GM19193 (cell line): ENCODE results near the gene CNTN1.

ENCODE experiments used
- POLR2A ChIP-seq: IDR thresholded peaks from 4 replicates; pipeline ENCODE4 v1.6.1; 2011; ENCODE audit not compliant: insufficient read depth, insufficient read length; ENCODE audit errors: extremely low read depth

CNTN1 gene

DNA sequence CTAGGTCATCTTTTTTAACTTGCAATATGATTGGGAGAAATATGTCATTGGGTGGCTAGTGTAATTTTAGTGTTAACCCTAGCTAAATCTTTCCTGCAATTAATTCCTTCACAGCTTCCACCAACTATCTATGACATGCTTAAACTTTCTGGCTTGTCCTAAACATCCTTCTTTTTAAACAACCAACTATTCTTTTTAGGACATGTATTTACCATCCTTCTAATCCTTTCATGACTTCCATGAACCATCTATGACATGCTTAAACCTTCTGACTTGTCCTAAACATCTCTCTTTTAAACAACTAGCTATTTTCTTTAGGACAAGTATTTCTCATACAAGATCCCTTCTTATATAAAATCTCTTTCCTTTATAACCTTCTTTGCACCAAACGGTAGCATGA is 316.2 kb downstream of the CNTN1 start:
- no peak for TF ChIP-seq POLR2A

DNA sequence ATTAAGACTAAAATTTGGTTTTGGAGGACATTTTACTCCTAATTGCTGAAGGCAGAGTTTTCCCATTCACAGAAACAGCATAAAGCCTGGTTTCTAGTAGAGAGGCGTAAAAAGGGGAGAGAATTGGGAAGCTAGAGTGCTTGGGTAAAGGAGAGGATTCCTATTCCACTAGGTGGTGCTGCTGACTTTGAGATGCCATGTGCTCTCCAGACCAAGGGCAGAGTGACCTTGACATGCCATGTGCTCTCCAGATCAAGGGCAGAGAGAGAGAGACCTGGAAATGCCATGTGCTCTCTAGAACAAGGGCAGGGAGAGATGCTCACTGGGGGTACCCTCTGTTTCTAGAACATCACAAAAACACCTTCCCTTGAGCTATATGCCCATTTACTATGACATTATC is 319.7 kb downstream of the CNTN1 start:
- TF ChIP-seq POLR2A = no peak

DNA sequence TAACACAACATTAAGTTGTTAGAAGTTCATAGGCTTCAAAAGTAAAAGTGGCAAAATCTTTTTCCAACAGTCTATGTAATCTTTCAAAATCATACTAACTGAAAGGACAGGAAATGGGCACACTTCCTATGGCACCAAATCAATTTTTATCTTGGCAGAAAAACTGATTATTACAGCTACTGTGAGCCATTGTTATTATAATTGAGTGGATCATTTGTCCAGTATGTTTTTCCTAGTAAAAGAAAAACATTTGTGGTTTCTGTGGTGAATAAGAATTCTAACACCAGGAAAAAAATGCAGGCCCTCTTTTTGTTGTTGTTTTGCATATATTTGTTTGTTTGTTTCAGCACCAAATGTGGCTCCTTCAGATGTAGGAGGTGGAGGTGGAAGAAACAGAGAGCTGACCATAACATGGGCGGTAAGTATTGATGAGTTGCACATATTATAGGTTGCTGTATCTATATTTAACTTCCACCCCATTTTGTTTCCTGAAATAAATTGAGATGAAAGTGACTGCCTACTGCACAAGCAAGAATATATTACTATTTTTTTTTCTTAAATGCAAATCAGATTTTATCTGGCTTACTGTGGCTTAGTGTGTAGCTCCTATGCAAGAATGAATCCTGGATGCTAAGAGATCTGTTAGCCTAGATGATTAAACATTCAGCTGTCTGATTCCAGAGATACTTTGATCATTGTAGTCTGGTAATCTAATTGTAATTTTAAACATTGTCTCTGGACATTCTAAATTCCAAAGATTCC is 321.8 kb downstream of the CNTN1 start:
- TF ChIP-seq POLR2A = no peak

DNA sequence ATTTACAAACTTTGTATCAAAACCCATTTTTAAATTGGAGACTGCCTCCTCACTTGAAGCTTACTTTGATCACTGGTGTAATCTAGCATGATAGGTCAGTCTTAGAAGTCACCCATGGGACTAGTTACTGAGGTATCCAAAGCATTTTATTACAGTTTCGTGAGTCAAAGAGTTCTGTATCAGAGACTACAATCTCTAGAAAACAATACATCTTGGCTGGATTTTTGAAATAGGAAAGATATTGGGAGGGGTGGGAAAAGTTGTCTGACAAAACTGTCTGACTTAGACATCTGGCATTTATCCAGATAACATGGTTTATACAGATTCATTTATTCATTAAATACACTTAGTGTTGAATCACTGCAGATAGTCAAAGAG is 322.4 kb downstream of the CNTN1 start:
- no peak for TF ChIP-seq POLR2A

DNA sequence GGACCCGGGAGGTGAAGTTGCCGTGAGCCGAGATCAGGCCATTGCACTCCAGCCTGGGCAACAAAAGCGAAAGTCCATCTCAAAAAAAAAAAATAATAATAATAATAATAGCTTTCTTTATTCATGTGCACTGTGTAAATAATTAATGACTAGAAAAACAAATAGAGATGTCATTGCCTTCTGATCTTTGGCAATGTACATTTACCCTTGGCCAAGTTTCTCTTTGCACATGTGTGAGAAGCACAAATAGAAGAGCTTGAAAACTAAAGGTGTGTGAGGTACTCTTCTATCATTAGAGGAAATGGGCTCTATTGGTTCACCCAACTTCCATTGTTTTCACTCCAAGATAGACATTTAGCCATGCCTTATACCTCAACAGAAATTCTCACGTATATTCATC is 325.8 kb downstream of the CNTN1 start:
- TF ChIP-seq POLR2A = no peak

DNA sequence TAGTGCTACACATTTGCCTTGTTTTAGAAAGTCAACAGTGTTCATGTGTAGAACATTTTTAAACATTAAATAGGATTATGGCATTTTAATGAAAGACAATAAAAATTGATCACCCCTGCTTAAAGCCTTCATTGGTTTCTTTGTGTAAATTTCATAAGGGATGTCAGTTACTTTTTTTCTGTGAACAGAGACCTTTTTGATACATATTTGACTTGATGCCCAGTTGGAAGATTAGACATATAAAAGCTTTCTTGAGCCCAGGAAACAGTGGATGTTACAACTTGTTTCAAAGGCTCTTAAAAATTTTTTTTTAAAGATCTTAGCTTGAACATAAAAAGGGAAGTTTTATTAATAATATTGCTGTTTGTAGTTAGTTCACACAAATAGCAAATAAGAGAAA is 327.2 kb downstream of the CNTN1 start:
- TF ChIP-seq POLR2A = no peak

DNA sequence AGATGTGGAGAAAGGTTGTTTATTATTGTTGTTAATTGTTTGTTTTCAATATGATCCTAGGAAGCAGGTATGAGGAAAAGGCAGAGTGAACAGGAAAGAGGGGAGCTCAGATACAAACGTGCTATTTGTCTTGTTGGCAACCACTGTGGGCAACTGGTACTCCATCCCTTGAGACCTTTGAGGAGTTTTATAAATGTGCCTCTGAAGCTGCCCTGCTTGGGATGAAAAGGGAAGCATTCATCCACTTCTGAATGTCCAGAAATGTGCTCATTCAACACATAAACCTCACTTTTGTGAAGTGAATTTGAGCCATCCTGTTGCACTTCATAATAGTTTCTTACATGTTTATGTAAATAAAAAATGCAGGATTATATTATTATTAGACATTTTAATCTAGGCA is 331.6 kb downstream of the CNTN1 start:
- no peak for TF ChIP-seq POLR2A

GRCh38 chr12:41026151-41026550 is 333.9 kb downstream of the CNTN1 start:
- TF ChIP-seq POLR2A = no peak

- no peak for TF ChIP-seq POLR2A
These were observed 340.1 kb downstream of the CNTN1 start for GRCh38 chr12:41032386-41032785.

DNA sequence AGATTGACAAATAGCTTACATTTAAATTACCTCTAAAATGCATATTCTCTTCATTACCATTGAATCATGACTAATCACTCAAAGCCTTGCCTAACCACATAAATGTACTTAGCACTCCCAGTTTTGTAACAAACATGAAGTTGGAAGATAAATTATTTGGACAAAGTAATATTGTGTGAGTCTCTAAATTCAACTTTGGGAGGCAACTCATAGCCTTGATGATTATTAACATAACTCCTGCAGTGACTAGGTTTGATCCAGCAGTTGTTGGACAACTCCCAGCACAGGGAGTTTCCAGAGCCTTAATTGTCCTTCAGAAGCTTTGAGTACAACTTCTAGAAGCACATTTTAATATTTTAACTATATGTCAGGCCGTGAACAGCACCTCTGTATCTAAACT is 342.4 kb downstream of the CNTN1 start:
- no peak for TF ChIP-seq POLR2A

DNA sequence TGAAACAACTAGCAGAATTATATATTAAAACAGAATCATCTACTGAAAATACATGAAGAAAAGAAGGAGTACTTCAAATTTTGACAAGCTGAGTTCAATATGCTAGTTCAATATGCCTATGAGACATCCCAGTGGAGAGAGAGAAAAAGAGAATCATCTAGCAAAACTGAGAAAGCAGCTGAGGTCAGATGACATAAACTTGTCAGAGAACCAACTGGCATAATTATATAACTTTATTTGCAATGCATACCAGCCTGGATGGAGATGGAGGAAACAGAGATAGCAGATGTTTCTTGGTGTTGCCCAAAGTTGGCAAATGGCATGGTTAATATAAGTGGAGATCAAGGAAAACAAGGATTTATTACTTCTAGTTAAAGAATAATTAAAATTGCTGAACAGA is 347.2 kb downstream of the CNTN1 start:
- TF ChIP-seq POLR2A = no peak

GRCh38 chr12:41045509-41045908 is 353.3 kb downstream of the CNTN1 start:
- TF ChIP-seq POLR2A = no peak

DNA sequence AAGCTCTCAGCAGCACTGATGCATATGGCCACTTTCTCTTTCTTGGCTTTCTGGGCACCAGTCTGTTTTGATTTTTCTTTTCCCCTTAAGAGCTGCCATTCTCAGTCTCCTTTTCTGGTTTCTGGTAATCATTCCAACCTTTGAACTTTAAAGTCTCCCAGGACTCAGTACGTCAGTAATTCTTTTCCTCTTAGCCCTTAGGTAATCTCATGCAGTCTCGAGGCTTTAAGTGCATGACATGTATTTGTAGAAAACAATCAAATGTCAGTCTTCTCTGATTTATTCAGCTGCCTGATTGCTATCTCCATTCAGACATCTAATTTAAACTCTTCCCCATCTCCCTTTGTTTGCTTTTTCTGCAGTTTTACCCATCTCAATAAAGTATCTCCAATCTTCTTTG is 356.8 kb downstream of the CNTN1 start:
- no peak for TF ChIP-seq POLR2A

DNA sequence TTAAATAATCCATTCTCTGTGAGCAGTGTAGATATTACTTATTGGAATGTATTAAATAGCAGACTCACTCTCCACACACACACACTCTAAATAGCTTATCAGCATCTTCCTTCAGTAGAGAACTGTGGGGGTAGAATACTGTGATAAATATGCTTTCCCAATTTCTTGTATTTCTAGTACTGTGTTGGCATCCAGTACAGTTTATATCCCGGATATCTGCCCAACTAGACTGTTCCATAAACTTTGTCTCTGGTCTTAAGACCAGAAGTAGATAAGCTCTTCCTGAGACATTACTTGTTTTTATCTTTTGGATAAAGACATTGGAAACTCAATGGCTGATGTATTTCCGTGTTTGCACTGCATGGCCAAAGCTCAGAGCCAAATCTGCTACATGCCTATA is 359.7 kb downstream of the CNTN1 start:
- no peak for TF ChIP-seq POLR2A

GRCh38 chr12:41052441-41052840 is 360.2 kb downstream of the CNTN1 start:
- TF ChIP-seq POLR2A = no peak

GRCh38 chr12:41053046-41053445 is 360.8 kb downstream of the CNTN1 start:
- TF ChIP-seq POLR2A = no peak
